Measurements from ENCODE around the gene TIGD1.

TIGD1 gene

DNA sequence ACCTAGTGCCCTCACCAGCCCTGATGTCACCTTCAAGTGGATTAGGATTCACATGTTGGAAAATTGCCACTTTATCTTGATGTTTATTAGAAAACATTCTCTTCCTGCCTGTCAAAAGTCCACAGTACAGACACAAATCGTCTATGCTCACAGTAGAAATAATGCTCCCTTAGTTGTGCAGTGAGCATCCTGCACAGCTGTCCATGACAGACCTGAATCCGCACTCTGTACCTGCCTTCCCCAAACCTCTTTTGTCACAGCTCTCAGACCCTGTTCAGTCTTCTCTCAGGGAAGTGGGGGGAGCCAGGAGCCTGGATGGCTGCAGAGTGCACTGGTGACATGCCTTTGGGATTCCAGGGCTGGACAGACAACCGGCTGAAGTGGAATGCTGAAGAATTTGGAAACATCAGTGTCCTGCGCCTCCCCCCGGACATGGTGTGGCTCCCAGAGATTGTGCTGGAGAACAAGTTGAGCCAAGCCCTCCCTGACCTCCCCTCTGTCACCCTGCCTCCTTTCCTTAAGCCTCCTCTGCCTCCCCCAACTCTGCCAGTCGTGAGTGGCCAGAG is 22.4 kb downstream of the TIGD1 start:
- Histone ChIP-seq H3K4me1 (ENCODE audit: insufficient read depth, low read length) (peaks cover 3% of the 10 kb centered on the region), H3K9ac (ENCODE audit: low read depth, low read length) (no peak overlapping the region), H3K9me3 (ENCODE audit: control insufficient read depth, insufficient read depth, low read length) (no peaks in the 10 kb centered on the region), H3K36me3 (ENCODE audit: insufficient read depth, low read length) (no peaks in the 10 kb centered on the region)

DNA sequence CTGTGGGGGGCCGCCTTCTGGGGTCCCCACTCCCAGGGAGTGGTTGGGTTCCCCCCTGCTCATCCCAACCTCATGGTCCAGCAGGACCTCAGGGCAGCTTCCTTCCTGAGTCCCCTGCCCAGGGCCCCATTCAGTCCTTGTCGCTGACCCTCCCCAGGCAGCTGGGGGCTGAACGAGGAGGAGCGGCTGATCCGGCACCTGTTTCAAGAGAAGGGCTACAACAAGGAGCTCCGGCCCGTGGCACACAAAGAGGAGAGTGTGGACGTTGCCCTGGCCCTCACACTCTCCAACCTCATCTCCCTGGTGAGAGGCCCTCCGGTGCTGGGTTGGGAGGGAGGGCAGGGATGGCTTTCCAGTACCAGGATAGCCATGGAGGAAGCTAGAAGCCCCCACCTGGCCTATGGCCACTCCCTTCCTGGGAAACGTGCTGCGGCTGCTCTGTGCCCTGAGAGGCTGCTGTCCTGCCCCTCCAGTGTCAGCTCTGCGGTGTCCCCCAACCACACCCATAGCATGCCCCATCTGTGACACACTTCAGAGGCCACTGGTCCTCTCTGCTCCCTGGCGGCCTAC is 23.9 kb downstream of the TIGD1 start:
- Histone ChIP-seq H3K36me3 (ENCODE audit: insufficient read depth, low read length) (no peaks in the 10 kb centered on the region), H3K4me1 (ENCODE audit: insufficient read depth, low read length) (peaks cover 3% of the 10 kb centered on the region), H3K9ac (ENCODE audit: low read depth, low read length) (no peak overlapping the region), H3K9me3 (ENCODE audit: control insufficient read depth, insufficient read depth, low read length) (no peaks in the 10 kb centered on the region)

DNA sequence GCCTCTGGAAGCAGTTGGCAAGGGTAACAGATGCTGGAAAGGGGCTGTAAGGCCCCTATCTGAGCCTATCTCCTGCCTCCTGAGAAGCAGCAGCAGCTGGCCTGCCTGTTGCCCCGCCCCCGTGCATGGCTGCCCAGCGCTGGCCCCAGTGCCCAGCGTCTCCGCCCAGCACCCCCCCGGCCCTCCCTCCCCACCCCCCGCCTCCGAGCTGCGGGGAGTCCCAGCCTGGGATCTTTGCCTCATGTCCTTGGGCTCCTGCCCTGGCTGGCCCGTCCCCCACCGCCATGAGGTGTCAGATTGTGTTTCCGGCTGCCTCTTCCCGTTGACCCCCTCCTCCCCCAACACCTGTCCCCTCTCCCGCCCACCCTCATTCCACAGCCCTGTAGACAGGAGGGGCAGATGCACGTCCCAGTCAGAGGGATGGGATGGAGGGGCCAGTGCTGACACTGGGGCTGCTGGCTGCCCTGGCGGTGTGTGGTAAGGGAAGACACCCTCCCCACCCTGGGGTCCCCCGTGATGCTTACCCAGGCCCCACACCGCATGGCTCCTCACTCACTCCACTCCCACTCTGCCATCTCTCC is 24.5 kb downstream of the TIGD1 start, which contains the start of gene CHRND:
Gene CHRND, plus strand, starts transcription at position 370 of the 581 bp plus-strand sequence. Its CDS starts 56 bp downstream, at position 426.
- H3K4me1 ChIP-seq (ENCODE audit: insufficient read depth, low read length) = peaks cover 3% of the 10 kb centered on the region
- no peak within 1 kb of the TSS for H3K9ac ChIP-seq (ENCODE audit: low read depth, low read length)
- no peaks in the 10 kb centered on the region for H3K36me3 ChIP-seq (ENCODE audit: insufficient read depth, low read length)
- no peaks in the 10 kb centered on the region for H3K9me3 ChIP-seq (ENCODE audit: control insufficient read depth, insufficient read depth, low read length)

DNA sequence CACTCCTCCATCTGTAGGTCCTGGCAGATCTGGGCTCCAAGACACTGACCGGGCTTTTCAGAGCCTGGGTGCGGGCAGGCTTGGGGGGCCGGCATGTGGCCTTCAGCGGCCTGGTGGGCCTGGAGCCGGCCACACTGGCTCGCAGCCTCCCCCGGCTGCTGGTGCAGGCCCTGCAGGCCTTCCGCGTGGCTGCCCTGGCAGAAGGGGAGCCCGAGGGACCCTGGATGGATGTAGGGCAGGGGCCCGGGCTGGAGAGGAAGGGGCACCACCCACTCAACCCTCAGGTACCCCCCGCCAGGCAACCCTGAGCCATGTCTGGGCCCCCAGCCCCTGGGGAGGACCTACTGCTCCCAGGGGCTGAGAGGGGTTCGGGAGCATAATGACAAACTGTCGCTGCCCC is 25.2 kb downstream of the TIGD1 start:
- no peak overlapping the region for H3K9ac ChIP-seq (ENCODE audit: low read depth, low read length)
- H3K36me3 ChIP-seq (ENCODE audit: insufficient read depth, low read length) = no peaks in the 10 kb centered on the region
- H3K9me3 ChIP-seq (ENCODE audit: control insufficient read depth, insufficient read depth, low read length) = no peaks in the 10 kb centered on the region
- peaks cover 3% of the 10 kb centered on the region for H3K4me1 ChIP-seq (ENCODE audit: insufficient read depth, low read length)

DNA sequence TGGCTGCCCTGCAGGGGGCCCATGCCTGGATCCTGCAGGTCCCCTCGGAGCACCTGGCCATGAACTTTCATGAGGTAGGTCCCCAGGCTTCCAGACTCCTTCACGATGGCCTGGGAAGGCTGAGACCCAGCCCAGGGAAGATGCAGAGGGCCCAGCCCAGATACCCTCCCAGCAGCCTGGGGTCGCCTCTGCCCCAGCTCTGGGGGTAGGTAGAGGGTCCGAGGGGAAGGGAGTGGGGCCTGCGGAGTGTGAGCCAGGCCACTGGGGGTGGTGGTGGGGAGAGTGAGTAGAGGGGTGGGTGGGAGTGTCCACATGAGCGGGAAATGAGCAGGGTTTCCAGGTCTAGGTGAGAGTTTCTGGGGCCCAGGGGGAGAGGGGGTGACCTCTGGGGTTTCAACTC is 25.6 kb downstream of the TIGD1 start:
- no peaks in the 10 kb centered on the region for H3K36me3 ChIP-seq (ENCODE audit: insufficient read depth, low read length)
- H3K9ac ChIP-seq (ENCODE audit: low read depth, low read length) = no peak overlapping the region
- no peaks in the 10 kb centered on the region for H3K9me3 ChIP-seq (ENCODE audit: control insufficient read depth, insufficient read depth, low read length)
- H3K4me1 ChIP-seq (ENCODE audit: insufficient read depth, low read length) = peaks cover 3% of the 10 kb centered on the region

DNA sequence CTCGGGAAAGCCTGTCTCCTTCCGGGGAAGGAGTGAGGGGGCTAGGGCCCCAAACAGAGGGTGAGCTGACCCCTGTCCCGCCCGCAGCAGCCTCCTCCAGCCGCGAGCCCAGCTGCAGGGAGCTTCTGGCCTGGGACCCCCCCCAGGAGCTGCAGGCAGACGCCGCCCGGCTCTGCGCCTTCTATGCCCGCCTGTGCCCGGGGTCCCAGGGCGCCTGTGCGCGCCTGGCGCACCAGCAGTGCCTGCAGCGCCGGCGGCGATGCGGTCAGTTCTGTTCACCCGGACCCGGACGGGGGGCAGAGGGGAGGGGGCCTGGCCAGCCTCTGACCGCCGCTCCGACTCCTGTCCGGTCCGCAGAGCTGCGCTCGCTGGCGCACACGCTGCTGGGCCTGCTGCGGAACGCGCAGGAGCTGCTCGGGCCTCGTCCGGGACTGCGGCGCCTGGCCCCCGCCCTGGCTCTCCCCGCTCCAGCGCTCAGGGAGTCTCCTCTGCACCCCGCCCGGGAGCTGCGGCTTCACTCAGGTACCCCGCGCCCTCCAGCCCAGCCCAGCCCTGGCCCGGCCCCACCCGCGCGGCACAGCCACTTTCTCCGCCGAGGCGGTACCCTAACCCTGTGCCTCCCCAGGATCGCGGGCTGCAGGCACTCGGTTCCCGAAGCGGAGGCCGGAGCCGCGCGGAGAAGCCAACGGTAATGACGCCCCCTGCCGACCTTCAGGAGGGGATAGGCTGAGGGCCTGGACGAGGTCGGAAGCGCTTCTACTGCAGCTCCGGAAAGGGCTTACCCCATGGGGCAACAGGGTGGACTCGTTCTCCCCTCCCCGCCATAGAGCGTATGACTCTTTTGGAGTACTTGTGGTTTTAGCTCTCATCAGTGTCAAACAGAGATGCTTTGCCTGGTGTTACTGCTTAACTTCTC is 26.4 kb downstream of the TIGD1 start:
- no peaks in the 10 kb centered on the region for H3K9me3 ChIP-seq (ENCODE audit: control insufficient read depth, insufficient read depth, low read length)
- no peaks in the 10 kb centered on the region for H3K36me3 ChIP-seq (ENCODE audit: insufficient read depth, low read length)
- peak overlapping the region; percentile 51 for H3K9ac ChIP-seq (ENCODE audit: low read depth, low read length)
- H3K4me1 ChIP-seq (ENCODE audit: insufficient read depth, low read length) = peaks cover 12% of the 10 kb centered on the region

DNA sequence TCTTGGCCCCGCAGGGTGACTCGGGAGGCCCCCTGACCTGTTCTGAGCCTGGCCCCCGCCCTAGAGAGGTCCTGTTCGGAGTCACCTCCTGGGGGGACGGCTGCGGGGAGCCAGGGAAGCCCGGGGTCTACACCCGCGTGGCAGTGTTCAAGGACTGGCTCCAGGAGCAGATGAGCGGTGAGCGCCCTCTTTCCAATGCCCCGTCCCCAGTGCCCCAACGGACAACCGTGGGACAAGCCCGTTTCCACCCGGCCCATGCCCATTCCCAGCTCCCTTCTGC is 27.0 kb downstream of the TIGD1 start:
- Histone ChIP-seq H3K9ac (ENCODE audit: low read depth, low read length) (peak overlapping the region; percentile 51; the same call in 1 of the 2 replicates), H3K4me1 (ENCODE audit: insufficient read depth, low read length) (peaks cover 15% of the 10 kb centered on the region), H3K36me3 (ENCODE audit: insufficient read depth, low read length) (no peaks in the 10 kb centered on the region), H3K9me3 (ENCODE audit: control insufficient read depth, insufficient read depth, low read length) (no peaks in the 10 kb centered on the region)

DNA sequence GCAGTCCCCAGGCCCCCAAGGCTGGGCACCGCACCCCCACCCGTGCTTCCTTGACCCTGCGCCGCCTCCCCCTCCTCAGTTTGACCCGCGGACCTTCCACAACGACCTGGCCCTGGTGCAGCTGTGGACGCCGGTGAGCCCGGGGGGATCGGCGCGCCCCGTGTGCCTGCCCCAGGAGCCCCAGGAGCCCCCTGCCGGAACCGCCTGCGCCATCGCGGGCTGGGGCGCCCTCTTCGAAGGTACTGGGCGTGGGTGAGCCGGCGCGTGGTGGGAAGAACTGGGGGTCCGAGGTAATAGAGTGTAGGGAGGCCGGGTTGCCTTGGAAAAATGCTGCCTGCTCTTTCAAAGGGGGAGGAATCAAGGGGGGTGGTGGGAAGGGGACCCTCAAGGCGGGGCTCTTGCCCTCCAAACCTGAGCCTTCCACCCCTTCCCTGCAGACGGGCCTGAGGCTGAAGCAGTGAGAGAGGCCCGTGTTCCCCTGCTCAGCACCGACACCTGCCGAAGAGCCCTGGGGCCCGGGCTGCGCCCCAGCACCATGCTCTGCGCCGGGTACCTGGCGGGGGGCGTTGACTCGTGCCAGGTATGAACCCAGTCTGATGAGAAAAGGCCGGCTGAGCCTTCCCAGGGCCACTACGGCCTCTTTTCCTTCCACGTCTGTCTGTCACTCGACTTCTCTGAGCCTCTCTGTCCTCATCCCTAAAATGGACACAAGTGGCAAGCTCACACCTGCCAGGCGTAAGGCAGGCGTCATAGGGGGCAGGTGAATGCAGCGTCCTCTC is 27.5 kb downstream of the TIGD1 start:
- no peaks in the 10 kb centered on the region for H3K36me3 ChIP-seq (ENCODE audit: insufficient read depth, low read length)
- H3K4me1 ChIP-seq (ENCODE audit: insufficient read depth, low read length) = peaks cover 15% of the 10 kb centered on the region
- H3K9me3 ChIP-seq (ENCODE audit: control insufficient read depth, insufficient read depth, low read length) = no peaks in the 10 kb centered on the region
- H3K9ac ChIP-seq (ENCODE audit: low read depth, low read length) = peak overlapping the region; percentile 51; the same call in 1 of the 2 replicates

DNA sequence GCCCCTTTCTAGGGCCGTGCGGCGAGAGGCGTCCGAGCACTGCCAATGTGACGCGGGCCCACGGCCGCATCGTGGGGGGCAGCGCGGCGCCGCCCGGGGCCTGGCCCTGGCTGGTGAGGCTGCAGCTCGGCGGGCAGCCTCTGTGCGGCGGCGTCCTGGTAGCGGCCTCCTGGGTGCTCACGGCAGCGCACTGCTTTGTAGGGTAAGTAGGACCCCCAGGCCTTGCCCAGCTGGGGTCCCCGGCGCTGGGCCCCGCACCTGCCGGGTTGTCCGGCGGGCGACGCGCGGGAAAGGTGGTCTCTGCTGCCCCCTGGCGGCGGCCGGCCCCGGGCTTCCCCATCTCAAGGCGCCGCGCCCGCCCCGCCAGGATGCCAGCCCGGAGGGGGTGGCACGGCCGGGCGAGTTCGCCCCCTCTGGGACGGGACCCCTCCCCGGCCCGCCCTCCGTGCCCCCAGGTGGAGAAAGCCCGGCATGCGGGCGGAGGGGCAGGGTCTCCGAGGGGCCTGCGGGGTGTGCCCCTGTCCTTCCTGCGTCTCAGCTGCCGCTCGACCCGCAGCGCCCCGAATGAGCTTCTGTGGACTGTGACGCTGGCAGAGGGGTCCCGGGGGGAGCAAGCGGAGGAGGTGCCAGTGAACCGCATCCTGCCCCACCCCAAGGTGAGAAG is 28.3 kb downstream of the TIGD1 start:
- no peaks in the 10 kb centered on the region for H3K36me3 ChIP-seq (ENCODE audit: insufficient read depth, low read length)
- no peaks in the 10 kb centered on the region for H3K9me3 ChIP-seq (ENCODE audit: control insufficient read depth, insufficient read depth, low read length)
- H3K9ac ChIP-seq (ENCODE audit: low read depth, low read length) = peak overlapping the region; percentile 30; the same call in 1 of the 2 replicates
- peaks cover 15% of the 10 kb centered on the region for H3K4me1 ChIP-seq (ENCODE audit: insufficient read depth, low read length)

DNA sequence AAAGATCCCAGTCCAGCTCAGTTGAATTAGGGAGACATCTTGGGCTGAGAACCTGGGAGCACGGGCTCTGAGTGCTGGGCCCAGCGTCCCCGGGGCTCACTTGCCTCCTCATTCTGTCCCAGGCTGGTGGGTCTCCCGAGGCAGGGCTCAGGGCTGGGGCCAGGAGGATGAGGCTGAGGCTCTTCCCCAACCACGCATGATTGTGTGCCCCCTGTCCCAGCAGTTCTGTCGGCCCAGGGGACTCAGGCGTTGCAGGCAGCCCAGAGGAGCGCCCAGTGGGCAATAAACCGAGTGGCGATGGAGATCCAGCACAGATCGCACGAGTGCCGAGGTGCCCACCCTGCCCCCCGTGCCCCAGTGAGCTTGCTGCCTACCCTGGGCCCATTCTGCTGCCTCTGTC is 29.3 kb downstream of the TIGD1 start:
- H3K9ac ChIP-seq (ENCODE audit: low read depth, low read length) = no peak overlapping the region
- H3K9me3 ChIP-seq (ENCODE audit: control insufficient read depth, insufficient read depth, low read length) = no peaks in the 10 kb centered on the region
- H3K36me3 ChIP-seq (ENCODE audit: insufficient read depth, low read length) = no peaks in the 10 kb centered on the region

DNA sequence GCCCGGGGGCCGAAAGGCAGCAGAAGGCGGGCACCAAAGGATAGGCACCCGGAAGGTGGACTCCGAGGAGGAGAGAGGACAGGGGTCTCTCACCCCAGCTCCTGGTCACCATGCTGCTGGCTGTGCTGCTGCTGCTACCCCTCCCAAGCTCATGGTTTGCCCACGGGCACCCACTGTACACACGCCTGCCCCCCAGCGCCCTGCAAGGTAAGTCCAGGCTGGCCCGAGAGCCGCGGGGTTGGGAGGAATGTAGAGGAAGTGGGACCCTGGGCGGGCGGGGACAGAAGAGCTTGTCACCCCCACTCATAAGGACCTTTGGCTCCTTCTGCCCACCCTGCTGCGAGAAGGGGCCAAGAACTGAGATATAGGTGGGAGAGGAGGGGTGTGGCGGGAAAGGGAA is 29.9 kb downstream of the TIGD1 start:
- Histone ChIP-seq H3K9me3 (ENCODE audit: control insufficient read depth, insufficient read depth, low read length) (no peaks in the 10 kb centered on the region), H3K9ac (ENCODE audit: low read depth, low read length) (no peak overlapping the region)

More for the DNA sequence above, 29.3 kb downstream of the TIGD1 start:
- H3K4me1 ChIP-seq (ENCODE audit: insufficient read depth, low read length) = peaks cover 13% of the 10 kb centered on the region

DNA sequence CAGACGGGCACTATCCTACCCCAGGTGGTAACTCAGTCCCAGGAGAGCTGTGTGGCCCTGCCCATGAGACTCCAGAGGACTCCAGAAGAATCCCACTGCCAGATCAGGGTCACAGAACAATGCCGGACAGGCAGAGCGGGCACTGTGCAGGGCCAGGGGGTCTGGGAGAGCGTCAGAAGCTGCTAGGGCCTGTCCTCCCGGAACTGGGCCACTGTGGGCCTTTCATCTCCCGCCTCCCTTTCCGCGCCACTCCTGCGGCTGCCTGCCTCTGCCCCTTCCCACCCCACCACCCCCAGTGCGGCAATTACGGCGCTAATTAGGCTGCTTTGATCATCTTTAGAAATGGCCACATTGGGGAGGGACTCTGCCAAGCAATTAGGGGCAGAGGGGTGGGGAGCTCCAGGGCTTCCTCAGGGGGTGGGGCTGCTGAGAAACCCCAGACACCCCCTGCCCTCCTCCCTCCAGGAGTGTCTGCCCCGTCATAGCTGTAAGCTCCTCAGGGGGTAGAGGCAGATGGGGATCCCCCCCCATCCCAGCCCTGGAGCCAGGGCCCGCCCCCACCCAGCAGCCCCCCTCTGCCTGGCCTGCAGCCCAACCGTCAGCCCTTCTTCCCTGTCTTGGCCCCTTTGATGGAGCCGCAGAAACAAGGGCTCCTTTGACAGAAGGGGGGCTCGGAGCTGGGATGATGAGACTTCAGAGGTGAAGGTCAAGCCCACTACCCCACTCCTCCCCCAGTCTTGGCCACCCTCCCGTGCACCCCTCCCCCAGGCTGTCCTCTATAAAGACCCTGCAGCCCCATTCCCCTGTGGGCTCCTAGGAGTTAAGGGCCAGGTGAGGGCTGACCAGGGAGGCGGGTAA is 30.5 kb downstream of the TIGD1 start, which contains the start of gene PRSS56:
Gene PRSS56, plus strand, starts transcription at position 808 of the 858 bp plus-strand sequence. CDS start 211 bp downstream, outside the sequence.
- Histone ChIP-seq H3K4me1 (ENCODE audit: insufficient read depth, low read length) (peaks cover 20% of the 10 kb centered on the region), H3K9ac (ENCODE audit: low read depth, low read length) (no peak within 1 kb of the TSS), H3K36me3 (ENCODE audit: insufficient read depth, low read length) (no peaks in the 10 kb centered on the region), H3K9me3 (ENCODE audit: control insufficient read depth, insufficient read depth, low read length) (no peaks in the 10 kb centered on the region)

More for the DNA sequence above, 29.9 kb downstream of the TIGD1 start:
- H3K36me3 ChIP-seq (ENCODE audit: insufficient read depth, low read length) = no peaks in the 10 kb centered on the region
- peaks cover 16% of the 10 kb centered on the region for H3K4me1 ChIP-seq (ENCODE audit: insufficient read depth, low read length)

DNA sequence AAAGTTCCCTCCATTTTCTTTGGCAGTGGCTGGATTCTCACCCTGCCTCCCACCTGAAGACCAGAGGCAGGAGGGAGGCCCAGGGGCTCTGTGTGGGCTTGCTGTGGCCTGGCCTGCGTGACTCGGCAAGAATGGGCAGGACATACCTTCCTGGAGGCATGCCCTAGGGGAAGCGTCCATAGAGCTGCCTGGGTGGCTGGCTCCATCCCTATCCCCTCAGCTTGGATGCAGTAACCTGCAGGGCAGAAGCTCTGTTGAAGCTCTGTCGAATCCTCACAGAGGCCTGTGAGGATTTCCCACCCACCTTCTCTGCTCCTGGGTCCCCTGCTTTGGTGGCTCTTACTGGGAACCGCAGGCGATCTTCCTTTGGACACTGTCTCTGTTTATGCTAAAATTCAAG is 31.5 kb downstream of the TIGD1 start:
- Histone ChIP-seq H3K36me3 (ENCODE audit: insufficient read depth, low read length) (no peaks in the 10 kb centered on the region), H3K9ac (ENCODE audit: low read depth, low read length) (no peak overlapping the region), H3K4me1 (ENCODE audit: insufficient read depth, low read length) (peaks cover 20% of the 10 kb centered on the region), H3K9me3 (ENCODE audit: control insufficient read depth, insufficient read depth, low read length) (no peaks in the 10 kb centered on the region)
